HepG2 (cell line): Measurements from ENCODE around the gene MGST2. TPM values are rescaled to one million over a fixed set of nuclear protein-coding genes. Genes with fewer than 3 reads are reported as not detected.

Experiments used
- CC2D1A ChIP-seq: sonication (generic); formaldehyde crosslinking; IDR thresholded peaks from 2 replicates; pipeline ENCODE4 v1.8.1; 2023; ENCODE audit warnings: mild to moderate bottlenecking, missing genetic modification reagents
- ELF1 ChIP-seq: sonication (generic); formaldehyde crosslinking; IDR thresholded peaks from 2 replicates; pipeline ENCODE4 v1.4.0; 2020; ENCODE audit warnings: missing genetic modification reagents
- EZH2 ChIP-seq: conservative IDR thresholded peaks from 2 replicates; pipeline ENCODE4 v1.6.1; 2012; ENCODE audit warnings: mild to moderate bottlenecking, low read depth, low read length, moderate library complexity
- HDAC6 ChIP-seq: fragments of 200-600 bp; sonication (generic); IDR thresholded peaks from 2 replicates; pipeline ENCODE4 v1.7.0; 2017; ENCODE audit warnings: mild to moderate bottlenecking, antibody characterized with exemption, low read length, low read depth
- HNF4A ChIP-seq: sonication (generic); formaldehyde crosslinking; IDR thresholded peaks from 2 replicates; pipeline ENCODE4 v1.4.0; 2020; ENCODE audit warnings: missing genetic modification reagents
- MATR3 ChIP-seq: sonication (generic); formaldehyde crosslinking; IDR thresholded peaks from 2 replicates; pipeline ENCODE4 v1.4.0; 2020; ENCODE audit warnings: missing genetic modification reagents
- MXI1 ChIP-seq: IDR thresholded peaks from 3 replicates; pipeline ENCODE4 v1.6.1; 2012; ENCODE audit warnings: low read depth, low read length, inconsistent platforms, borderline replicate concordance
- NFE2L2 ChIP-seq: fragments of 150-350 bp; IDR thresholded peaks from 2 replicates; pipeline ENCODE4 v1.6.1; 2014; ENCODE audit warnings: low read length
- NONO ChIP-seq, 2 experiments: fragments of 450-650 bp in 1 of 2; sonication (generic) in 1 of 2; formaldehyde crosslinking in 1 of 2; IDR thresholded peaks in 1 of 2; conservative IDR thresholded peaks in 1 of 2; 2 replicates each; pipeline versions ENCODE4 v1.6.1 to v1.8.0; 2017 to 2022; ENCODE audit warnings: mild to moderate bottlenecking in 1 of 2, missing genetic modification reagents in 1 of 2, moderate library complexity in 1 of 2
- ZBTB7A ChIP-seq: sonication (generic); formaldehyde crosslinking; IDR thresholded peaks from 2 replicates; pipeline ENCODE4 v1.8.0; 2022; ENCODE audit warnings: mild to moderate bottlenecking, missing genetic modification reagents
- ZBTB7B ChIP-seq: sonication (generic); formaldehyde crosslinking; IDR thresholded peaks from 2 replicates; pipeline ENCODE4 v1.4.0; 2020; ENCODE audit warnings: missing genetic modification reagents
- ZKSCAN1 ChIP-seq: fragments of 150-350 bp; IDR thresholded peaks from 2 replicates; pipeline ENCODE4 v1.6.1; 2014; ENCODE audit warnings: low read length
- ZNF143 ChIP-seq: sonication (generic); formaldehyde crosslinking; IDR thresholded peaks from 2 replicates; pipeline ENCODE4 v1.4.0; 2020; ENCODE audit warnings: missing genetic modification reagents
- ZNF207 ChIP-seq: fragments of 450-650 bp; IDR thresholded peaks from 2 replicates; pipeline ENCODE4 v1.6.1; 2016; ENCODE audit warnings: antibody characterized with exemption, borderline replicate concordance
- ZNF563 ChIP-seq: sonication (generic); formaldehyde crosslinking; IDR thresholded peaks from 2 replicates; pipeline ENCODE4 v1.8.0; 2022; ENCODE audit warnings: mild to moderate bottlenecking, moderate library complexity, missing genetic modification reagents
- ZNF616 ChIP-seq: sonication (generic); formaldehyde crosslinking; IDR thresholded peaks from 2 replicates; pipeline ENCODE4 v1.5.0; 2020; ENCODE audit warnings: low read depth, mild to moderate bottlenecking, missing genetic modification reagents
- ZNF749 ChIP-seq: sonication (generic); formaldehyde crosslinking; IDR thresholded peaks from 2 replicates; pipeline ENCODE4 v1.8.0; 2022; ENCODE audit warnings: mild to moderate bottlenecking, missing genetic modification reagents, moderate library complexity, borderline replicate concordance
- polyA plus RNA-seq, 8 experiments: library from polyadenylated mRNA; depleted of rRNA in 3 of 8; stranded (reverse) in 7 of 8; unstranded in 1 of 8; fragments of >200 nt; fragmentation: Illumina TruSeq in 4 of 8; extraction: Trizol in 4 of 8; gene quantifications; 2 replicates each; pipeline versions ENCODE4 v1.2.1 to v1.2.3, GENCODE V29; 2011 to 2016; ENCODE audit warnings: low read depth in 4 of 8, missing spikeins in 1 of 8, mixed read lengths in 1 of 8; ENCODE audit not compliant: insufficient read depth in 1 of 8
- total RNA-seq, 5 experiments: library from RNA; depleted of rRNA; stranded (reverse); fragments of >200 nt; fragmentation: Illumina TruSeq; extraction: Trizol; gene quantifications; 2 replicates each; pipeline ENCODE4 v1.2.3, GENCODE V29; 2016; ENCODE audit warnings: low read depth in 1 of 5
- TF ChIP-seq, protein P1 (sequence below): sonication (generic); formaldehyde crosslinking; IDR thresholded peaks from 2 replicates; pipeline ENCODE4 v1.5.0; 2020; ENCODE audit warnings: missing genetic modification reagents, mild to moderate bottlenecking, borderline replicate concordance
- TF ChIP-seq, protein P2 (sequence below): sonication (generic); formaldehyde crosslinking; IDR thresholded peaks from 2 replicates; pipeline ENCODE4 v1.4.0; 2020; ENCODE audit warnings: missing genetic modification reagents
- TF ChIP-seq, protein P3 (sequence below): fragments of 450-650 bp; IDR thresholded peaks from 2 replicates; pipeline ENCODE4 v1.6.1; 2016
- TF ChIP-seq, protein P4 (sequence below): sonication (generic); formaldehyde crosslinking; IDR thresholded peaks from 2 replicates; pipeline ENCODE4 v1.8.0; 2022; ENCODE audit warnings: missing genetic modification reagents, mild to moderate bottlenecking, moderate library complexity, borderline replicate concordance
- TF ChIP-seq, protein P5 (sequence below): IDR thresholded peaks from 2 replicates; pipeline ENCODE4 v1.6.1; 2016; ENCODE audit warnings: mild to moderate bottlenecking
- TF ChIP-seq, protein P6 (sequence below): sonication (generic); formaldehyde crosslinking; IDR thresholded peaks from 2 replicates; pipeline ENCODE4 v1.4.0; 2020; ENCODE audit warnings: missing genetic modification reagents

The MGST2 gene
- total and polyA plus RNA-seq, 2 of the 13 experiments (the other 11 are each of a cell fraction or from before 2014, with no cell fraction given) = 205 to 416 TPM

DNA sequence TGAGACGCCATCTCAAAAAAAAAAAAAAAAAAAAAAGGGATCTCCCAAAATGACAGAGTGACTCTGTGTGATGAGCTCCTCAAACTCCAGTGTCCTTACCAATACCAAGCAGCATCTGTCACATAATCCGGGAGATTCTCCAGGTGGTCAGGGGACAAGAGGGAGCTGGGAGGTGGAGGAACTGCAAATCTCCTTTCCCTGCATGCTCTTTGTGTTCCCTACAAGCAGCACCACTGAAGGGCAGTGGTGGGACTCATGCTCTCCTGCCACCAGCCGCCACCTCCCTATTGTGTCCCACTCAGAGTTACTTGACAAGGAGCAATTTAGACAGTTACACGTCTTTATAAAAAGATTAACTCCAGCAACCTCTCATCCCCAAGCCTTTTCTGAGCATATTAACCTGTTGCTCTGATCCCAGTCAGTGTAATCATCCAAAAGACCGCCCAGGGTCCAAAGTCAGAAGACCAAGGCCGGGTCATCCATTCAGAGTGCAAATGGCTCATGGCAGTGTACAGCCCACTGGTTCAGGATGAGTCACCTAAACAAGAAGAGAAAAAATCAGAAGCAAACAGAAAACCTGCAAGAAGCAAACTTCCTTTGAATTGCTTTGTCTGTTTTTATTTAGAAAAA is 23.6 kb downstream of the MGST2 start (continued):
- TF ChIP-seq, protein P1, sequence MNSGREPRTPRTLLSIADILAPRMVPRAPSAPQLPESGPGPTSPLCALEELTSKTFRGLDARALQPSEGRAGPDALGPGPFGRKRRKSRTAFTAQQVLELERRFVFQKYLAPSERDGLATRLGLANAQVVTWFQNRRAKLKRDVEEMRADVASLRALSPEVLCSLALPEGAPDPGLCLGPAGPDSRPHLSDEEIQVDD (CRISPR knock-in tag) = no peak
- TF ChIP-seq HDAC6 (no peak), ZNF143 (no peak; the same call in 1 of the 2 replicates), ZBTB7B (CRISPR knock-in tag) (peak; percentile 72; the same call in 1 of the 2 replicates), ZNF616 (CRISPR knock-in tag) (no peak), CC2D1A (CRISPR knock-in tag) (no peak), ZNF563 (no peak), ELF1 (CRISPR knock-in tag) (0 out of 2 replicates have a peak, but pooled peaks have one; percentile 46), EZH2 (no peak), NFE2L2 (no peak), NONO (IDR thresholded peaks at IDR 0.05) (no peak), NONO (CRISPR knock-in tag; conservative IDR thresholded peaks at IDR 0.05) (peak; percentile 64; the same call in 1 of the 2 replicates), ZNF207 (no peak), MATR3 (CRISPR knock-in tag) (no peak), ZNF749 (CRISPR knock-in tag) (no peak), ZKSCAN1 (no peak), ZBTB7A (CRISPR knock-in tag) (no peak), MXI1 (peak; percentile 48; the same call in 1 of the 3 replicates), HNF4A (CRISPR knock-in tag) (peak; percentile 100)
- TF ChIP-seq, protein P2, sequence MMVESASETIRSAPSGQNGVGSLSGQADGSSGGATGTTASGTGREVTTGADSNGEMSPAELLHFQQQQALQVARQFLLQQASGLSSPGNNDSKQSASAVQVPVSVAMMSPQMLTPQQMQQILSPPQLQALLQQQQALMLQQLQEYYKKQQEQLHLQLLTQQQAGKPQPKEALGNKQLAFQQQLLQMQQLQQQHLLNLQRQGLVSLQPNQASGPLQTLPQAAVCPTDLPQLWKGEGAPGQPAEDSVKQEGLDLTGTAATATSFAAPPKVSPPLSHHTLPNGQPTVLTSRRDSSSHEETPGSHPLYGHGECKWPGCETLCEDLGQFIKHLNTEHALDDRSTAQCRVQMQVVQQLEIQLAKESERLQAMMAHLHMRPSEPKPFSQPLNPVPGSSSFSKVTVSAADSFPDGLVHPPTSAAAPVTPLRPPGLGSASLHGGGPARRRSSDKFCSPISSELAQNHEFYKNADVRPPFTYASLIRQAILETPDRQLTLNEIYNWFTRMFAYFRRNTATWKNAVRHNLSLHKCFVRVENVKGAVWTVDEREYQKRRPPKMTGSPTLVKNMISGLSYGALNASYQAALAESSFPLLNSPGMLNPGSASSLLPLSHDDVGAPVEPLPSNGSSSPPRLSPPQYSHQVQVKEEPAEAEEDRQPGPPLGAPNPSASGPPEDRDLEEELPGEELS (CRISPR knock-in tag) = peak; percentile 98
- TF ChIP-seq, protein P3, sequence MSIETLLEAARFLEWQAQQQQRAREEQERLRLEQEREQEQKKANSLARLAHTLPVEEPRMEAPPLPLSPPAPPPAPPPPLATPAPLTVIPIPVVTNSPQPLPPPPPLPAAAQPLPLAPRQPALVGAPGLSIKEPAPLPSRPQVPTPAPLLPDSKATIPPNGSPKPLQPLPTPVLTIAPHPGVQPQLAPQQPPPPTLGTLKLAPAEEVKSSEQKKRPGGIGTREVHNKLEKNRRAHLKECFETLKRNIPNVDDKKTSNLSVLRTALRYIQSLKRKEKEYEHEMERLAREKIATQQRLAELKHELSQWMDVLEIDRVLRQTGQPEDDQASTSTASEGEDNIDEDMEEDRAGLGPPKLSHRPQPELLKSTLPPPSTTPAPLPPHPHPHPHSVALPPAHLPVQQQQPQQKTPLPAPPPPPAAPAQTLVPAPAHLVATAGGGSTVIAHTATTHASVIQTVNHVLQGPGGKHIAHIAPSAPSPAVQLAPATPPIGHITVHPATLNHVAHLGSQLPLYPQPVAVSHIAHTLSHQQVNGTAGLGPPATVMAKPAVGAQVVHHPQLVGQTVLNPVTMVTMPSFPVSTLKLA = no peak
- TF ChIP-seq, protein P4, sequence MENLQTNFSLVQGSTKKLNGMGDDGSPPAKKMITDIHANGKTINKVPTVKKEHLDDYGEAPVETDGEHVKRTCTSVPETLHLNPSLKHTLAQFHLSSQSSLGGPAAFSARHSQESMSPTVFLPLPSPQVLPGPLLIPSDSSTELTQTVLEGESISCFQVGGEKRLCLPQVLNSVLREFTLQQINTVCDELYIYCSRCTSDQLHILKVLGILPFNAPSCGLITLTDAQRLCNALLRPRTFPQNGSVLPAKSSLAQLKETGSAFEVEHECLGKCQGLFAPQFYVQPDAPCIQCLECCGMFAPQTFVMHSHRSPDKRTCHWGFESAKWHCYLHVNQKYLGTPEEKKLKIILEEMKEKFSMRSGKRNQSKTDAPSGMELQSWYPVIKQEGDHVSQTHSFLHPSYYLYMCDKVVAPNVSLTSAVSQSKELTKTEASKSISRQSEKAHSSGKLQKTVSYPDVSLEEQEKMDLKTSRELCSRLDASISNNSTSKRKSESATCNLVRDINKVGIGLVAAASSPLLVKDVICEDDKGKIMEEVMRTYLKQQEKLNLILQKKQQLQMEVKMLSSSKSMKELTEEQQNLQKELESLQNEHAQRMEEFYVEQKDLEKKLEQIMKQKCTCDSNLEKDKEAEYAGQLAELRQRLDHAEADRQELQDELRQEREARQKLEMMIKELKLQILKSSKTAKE = no peak
- TF ChIP-seq, protein P5, sequence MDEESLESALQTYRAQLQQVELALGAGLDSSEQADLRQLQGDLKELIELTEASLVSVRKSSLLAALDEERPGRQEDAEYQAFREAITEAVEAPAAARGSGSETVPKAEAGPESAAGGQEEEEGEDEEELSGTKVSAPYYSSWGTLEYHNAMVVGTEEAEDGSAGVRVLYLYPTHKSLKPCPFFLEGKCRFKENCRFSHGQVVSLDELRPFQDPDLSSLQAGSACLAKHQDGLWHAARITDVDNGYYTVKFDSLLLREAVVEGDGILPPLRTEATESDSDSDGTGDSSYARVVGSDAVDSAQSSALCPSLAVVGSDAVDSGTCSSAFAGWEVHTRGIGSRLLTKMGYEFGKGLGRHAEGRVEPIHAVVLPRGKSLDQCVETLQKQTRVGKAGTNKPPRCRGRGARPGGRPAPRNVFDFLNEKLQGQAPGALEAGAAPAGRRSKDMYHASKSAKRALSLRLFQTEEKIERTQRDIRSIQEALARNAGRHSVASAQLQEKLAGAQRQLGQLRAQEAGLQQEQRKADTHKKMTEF = peak; percentile 85
- TF ChIP-seq, protein P6, sequence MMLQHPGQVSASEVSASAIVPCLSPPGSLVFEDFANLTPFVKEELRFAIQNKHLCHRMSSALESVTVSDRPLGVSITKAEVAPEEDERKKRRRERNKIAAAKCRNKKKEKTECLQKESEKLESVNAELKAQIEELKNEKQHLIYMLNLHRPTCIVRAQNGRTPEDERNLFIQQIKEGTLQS (CRISPR knock-in tag) = peak; percentile 95
